Ectodermal cell (in vitro differentiated cells): ENCODE data around the gene FCHSD2.

Experiments
- H3K27ac ChIP-seq: 2 replicates; pipeline ENCODE4 v1.7.0; 2013; ENCODE audit warnings: mild to moderate bottlenecking, low read depth, low read length; ENCODE audit not compliant: insufficient read depth, poor library complexity, severe bottlenecking
- H3K27me3 ChIP-seq: 2 replicates; pipeline ENCODE4 v1.7.0; 2013; ENCODE audit warnings: mild to moderate bottlenecking, low read length; ENCODE audit not compliant: insufficient read depth, control insufficient read depth, poor library complexity, severe bottlenecking
- H3K36me3 ChIP-seq: one replicate; pipeline ENCODE4 v1.7.0; 2013; ENCODE audit warnings: low read length; ENCODE audit not compliant: control insufficient read depth, insufficient read depth
- H3K4me1 ChIP-seq: one replicate; pipeline ENCODE4 v1.7.0; 2013; ENCODE audit warnings: low read length; ENCODE audit not compliant: control insufficient read depth, insufficient read depth
- H3K4me3 ChIP-seq: 2 replicates; pipeline ENCODE4 v1.7.0; 2013; ENCODE audit warnings: low read depth, low read length, control low read depth; ENCODE audit not compliant: insufficient read depth
- H3K9me3 ChIP-seq: 2 replicates; pipeline ENCODE4 v1.7.0; 2013; ENCODE audit warnings: mild to moderate bottlenecking, low read length, moderate library complexity; ENCODE audit not compliant: control insufficient read depth
- WGBS, 2 experiments: methylation state at CpG; one replicate each; pipeline ENCODE4 v1.1.7; 2013; ENCODE audit warnings: missing lambda C conversion rate in 2 of 2; 5-methylcytosine and 5-hydroxymethylcytosine counted together

FCHSD2 gene

DNA sequence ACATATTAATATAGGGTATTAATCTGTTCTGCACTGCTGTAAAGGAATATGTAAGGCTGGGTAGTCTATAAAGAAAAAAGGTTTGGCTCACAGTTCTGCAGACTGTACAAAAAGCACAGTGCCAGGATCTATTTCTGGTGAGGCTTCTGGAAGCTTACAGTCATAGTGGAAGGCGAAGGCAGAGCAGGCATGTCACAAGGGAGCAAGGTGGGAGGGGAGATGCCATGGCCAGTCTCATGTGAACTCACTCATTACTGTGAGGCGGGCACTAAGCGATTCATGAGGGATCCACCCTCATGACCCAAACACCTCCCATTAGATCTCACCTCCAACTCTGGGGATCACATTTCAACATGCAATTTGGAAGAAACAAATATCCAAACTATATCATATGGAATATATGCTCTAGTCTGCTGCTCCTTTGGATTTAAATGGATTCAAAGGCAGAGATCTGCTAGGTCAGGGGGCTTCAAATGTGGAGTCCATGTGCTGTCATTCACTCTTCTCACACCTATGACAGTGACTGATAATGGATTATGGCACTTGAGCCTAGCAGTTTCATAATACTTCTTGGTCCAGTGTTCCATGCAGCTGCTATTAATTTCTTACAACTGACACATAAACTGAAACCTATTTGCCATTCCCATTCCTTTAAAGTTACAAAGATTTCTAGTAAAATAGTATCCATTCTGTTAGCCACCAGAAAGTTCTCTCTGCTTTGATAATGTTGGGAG is 182.0 kb downstream of the FCHSD2 start:
- 93 to 96% methylated on average over 3 of the region's 3 CpGs for WGBS, 2 experiments
- Histone ChIP-seq H3K4me3 (no peak overlapping the region), H3K9me3 (no peaks in the 10 kb centered on the region), H3K27me3 (no peaks in the 10 kb centered on the region), H3K36me3 (no peaks in the 10 kb centered on the region), H3K4me1 (peaks cover 6% of the 10 kb centered on the region), H3K27ac (no peak overlapping the region)

GRCh38 chr11:72958791-72959190 is 183.3 kb downstream of the FCHSD2 start:
- 80 to 100% methylated on average over 1 of the region's 2 CpGs for WGBS, 2 experiments
- no peaks in the 10 kb centered on the region for H3K27me3 ChIP-seq

GRCh38 chr11:72955466-72955865 is 186.7 kb downstream of the FCHSD2 start:
- Histone ChIP-seq H3K4me3 (no peak overlapping the region), H3K4me1 (peaks cover 13% of the 10 kb centered on the region), H3K27ac (no peak overlapping the region), H3K9me3 (no peaks in the 10 kb centered on the region), H3K27me3 (no peaks in the 10 kb centered on the region), H3K36me3 (no peaks in the 10 kb centered on the region)
- 71 to 88% methylated on average over 1 of the region's 1 CpG for WGBS, 2 experiments

More at GRCh38 chr11:72958791-72959190, 183.3 kb downstream of the FCHSD2 start:
- H3K9me3 ChIP-seq = no peaks in the 10 kb centered on the region
- H3K4me3 ChIP-seq = no peak overlapping the region
- peaks cover 7% of the 10 kb centered on the region for H3K4me1 ChIP-seq
- H3K36me3 ChIP-seq = no peaks in the 10 kb centered on the region
- H3K27ac ChIP-seq = no peak overlapping the region

DNA sequence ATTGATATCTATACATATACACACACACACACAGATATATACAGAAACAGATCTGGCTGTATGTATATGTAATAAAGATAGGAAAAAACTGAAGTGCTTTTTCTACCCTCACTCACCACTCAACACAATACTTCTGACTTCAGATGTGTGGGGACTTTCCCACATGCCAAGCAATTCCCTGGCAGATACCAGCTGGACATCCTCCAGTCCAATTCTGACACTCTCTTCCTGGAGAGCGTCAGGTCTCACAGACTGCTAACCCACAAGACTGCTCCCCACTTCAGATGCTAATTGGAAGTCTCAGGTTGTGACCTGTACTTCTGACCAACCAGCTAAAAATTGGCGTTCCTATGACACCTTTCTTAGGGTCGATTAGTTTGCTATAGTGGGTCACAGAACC is 187.3 kb downstream of the FCHSD2 start:
- WGBS, 2 experiments = 94 to 100% methylated on average over 3 of the region's 3 CpGs
- no peaks in the 10 kb centered on the region for H3K36me3 ChIP-seq

DNA sequence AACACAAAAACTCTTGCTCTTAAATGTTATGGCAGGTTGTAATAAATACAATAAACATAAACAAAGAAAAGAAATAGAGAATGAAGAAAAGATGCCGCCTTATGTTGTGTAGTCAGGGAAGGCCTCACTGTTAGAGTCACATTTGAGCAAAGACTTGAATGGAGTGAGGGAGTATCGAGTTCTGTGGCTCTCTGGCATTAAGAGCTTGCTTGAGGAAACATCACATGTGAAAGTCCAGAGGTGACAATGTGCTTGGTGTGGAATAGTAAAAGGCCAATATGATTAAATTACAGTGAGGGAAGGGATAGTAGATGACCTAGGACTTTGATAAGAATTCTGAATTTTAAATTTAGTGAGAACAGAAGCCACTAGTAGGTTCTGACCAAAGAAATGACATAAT is 188.5 kb downstream of the FCHSD2 start:
- Histone ChIP-seq H3K27ac (no peak overlapping the region), H3K27me3 (no peaks in the 10 kb centered on the region), H3K9me3 (no peaks in the 10 kb centered on the region), H3K4me1 (peaks cover 13% of the 10 kb centered on the region), H3K4me3 (no peak overlapping the region), H3K36me3 (no peaks in the 10 kb centered on the region)
- 92 to 100% methylated on average over 2 of the region's 2 CpGs for WGBS, 2 experiments

More for the DNA sequence above, 187.3 kb downstream of the FCHSD2 start:
- Histone ChIP-seq H3K9me3 (no peaks in the 10 kb centered on the region), H3K4me3 (no peak overlapping the region), H3K27me3 (no peaks in the 10 kb centered on the region), H3K4me1 (peaks cover 13% of the 10 kb centered on the region), H3K27ac (no peak overlapping the region)

DNA sequence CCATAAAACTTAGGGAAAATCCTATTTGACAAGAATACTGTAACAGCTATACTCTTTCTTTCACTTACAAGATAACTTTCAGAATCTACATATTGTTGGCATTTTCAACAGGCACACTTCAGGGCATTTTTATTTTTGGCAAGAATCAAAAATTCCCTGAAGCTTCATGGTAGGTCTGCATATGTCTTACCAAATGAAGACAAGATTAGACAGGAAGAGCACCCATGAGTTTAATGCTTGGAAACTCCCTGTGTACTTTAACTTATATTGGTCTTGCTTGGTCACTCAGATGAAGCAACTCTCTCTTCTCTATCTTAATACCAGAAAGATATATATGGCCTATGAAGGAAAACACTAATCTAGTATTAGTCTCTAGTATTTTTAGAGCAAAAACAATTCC is 190.2 kb downstream of the FCHSD2 start:
- Histone ChIP-seq H3K27me3 (no peaks in the 10 kb centered on the region), H3K27ac (no peak overlapping the region), H3K4me1 (peaks cover 13% of the 10 kb centered on the region), H3K9me3 (no peaks in the 10 kb centered on the region), H3K4me3 (no peak overlapping the region), H3K36me3 (no peaks in the 10 kb centered on the region)

DNA sequence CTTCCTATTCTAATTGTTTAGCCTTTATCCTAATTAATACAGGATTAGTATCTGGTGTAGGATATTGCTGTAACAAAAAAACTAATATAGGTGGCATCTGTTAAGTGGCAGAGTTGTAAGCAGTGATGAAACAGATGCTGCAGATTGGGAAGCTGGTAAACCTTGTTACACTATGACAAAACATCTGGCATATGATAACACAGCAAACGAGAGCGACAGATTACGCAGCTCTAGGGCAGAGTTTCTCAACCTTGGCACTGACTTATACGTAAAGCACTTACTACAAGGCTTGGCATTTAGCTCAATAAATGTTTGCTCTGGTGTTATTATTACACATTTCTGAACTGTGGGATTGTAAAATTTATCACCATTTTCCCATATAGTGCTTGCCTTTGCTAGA is 190.9 kb downstream of the FCHSD2 start:
- no peak overlapping the region for H3K4me3 ChIP-seq
- H3K27ac ChIP-seq = no peak overlapping the region
- 94 to 97% methylated on average over 4 of the region's 4 CpGs for WGBS, 2 experiments
- no peaks in the 10 kb centered on the region for H3K36me3 ChIP-seq
- no peaks in the 10 kb centered on the region for H3K27me3 ChIP-seq
- H3K4me1 ChIP-seq = peaks cover 13% of the 10 kb centered on the region
- H3K9me3 ChIP-seq = no peaks in the 10 kb centered on the region

- no peaks in the 10 kb centered on the region for H3K27me3 ChIP-seq
- no peaks in the 10 kb centered on the region for H3K36me3 ChIP-seq
- H3K4me1 ChIP-seq = peaks cover 13% of the 10 kb centered on the region
- no peaks in the 10 kb centered on the region for H3K9me3 ChIP-seq
- no peak overlapping the region for H3K4me3 ChIP-seq
- WGBS, 2 experiments = 19 to 28% methylated on average over 3 of the region's 3 CpGs
- H3K27ac ChIP-seq = no peak overlapping the region
Measured at GRCh38 chr11:72950685-72951084, 191.4 kb downstream of the FCHSD2 start.

- no peaks in the 10 kb centered on the region for H3K27me3 ChIP-seq
- H3K9me3 ChIP-seq = no peaks in the 10 kb centered on the region
- H3K4me1 ChIP-seq = peaks cover 7% of the 10 kb centered on the region
- no peaks in the 10 kb centered on the region for H3K36me3 ChIP-seq
- no peak overlapping the region for H3K4me3 ChIP-seq
- 100% methylated on average over 1 of the region's 1 CpG; no CpG with 5 or more reads in 1 of the 2 experiments for WGBS, 2 experiments
- H3K27ac ChIP-seq = no peak overlapping the region
Measured at GRCh38 chr11:72947229-72947628, 194.9 kb downstream of the FCHSD2 start.

GRCh38 chr11:72943664-72944063 is 198.5 kb downstream of the FCHSD2 start:
- Histone ChIP-seq H3K36me3 (no peaks in the 10 kb centered on the region), H3K27ac (no peak overlapping the region), H3K4me1 (no peaks in the 10 kb centered on the region), H3K9me3 (no peaks in the 10 kb centered on the region), H3K4me3 (no peak overlapping the region), H3K27me3 (no peaks in the 10 kb centered on the region)
- 89 to 100% methylated on average over 1 of the region's 1 CpG for WGBS, 2 experiments
